ENCODE measurements around the gene TDRD9.

The TDRD9 gene

DNA sequence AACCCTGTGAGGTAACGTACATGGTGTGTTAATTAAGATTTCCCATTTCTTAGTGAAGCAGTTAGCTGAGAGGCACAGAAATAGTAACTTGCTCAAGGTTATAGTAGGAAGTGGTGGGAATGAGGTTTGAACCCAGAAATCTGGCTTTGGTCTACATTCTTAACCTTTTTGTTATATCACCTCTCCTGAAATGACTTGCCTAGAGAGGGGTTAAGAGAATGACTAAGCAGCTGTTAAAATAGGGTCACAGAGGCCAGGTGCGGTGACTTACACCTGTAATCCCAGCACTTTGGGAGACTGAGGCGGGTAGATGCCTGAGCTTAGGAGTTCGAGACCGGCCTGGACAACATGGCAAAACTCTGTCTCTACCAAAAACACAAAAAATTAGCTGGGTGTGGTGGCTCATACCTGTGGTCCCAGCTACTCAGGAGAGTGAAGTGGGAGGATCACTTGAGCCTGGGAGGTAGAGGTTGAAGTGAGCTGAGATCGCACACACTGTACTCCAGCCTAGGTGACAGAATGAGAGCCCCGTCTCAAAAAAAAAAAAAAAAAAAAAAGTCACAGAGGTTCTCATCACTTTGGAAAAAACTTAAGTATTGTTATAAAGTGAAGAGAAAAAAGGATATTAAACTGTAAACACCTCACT lies 71.7 kb downstream of the TDRD9 start:
- no peak for TF ChIP-seq CTCF (IDR thresholded peaks at IDR 0.05; ENCODE audit: extremely low read depth, missing control alignments)

GRCh38 chr14:104001003-104001402 lies 72.7 kb downstream of the TDRD9 start:
- no peak for TF ChIP-seq CTCF (IDR thresholded peaks at IDR 0.05; ENCODE audit: extremely low read depth, missing control alignments)
- DNase-seq (ENCODE audit: low spot score): no peak

More for the DNA sequence above, 71.7 kb downstream of the TDRD9 start:
- DNase-seq (ENCODE audit: low spot score): no peak

DNA sequence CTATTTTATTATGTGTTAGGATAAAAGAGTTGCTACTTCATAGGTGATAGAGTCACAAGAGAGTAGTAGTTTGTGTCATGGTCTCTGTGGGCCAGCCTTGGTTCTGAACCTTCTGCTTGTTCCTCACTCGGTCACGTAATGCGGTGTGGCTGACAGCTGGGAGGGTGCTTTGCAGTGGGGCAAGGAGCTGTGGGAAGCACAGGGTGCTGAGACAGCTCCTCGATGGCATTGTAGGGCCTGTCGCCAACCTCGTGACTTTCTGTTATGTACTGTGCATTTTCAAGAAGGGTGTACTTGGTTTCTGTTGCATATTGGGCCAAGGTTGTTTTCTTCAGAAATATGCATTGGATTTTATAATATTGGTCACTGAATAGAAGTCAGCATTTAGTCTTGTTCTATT lies 75.4 kb downstream of the TDRD9 start:
- no peak for DNase-seq (ENCODE audit: low spot score)
- TF ChIP-seq CTCF (IDR thresholded peaks at IDR 0.05; ENCODE audit: extremely low read depth, missing control alignments): no peak

DNA sequence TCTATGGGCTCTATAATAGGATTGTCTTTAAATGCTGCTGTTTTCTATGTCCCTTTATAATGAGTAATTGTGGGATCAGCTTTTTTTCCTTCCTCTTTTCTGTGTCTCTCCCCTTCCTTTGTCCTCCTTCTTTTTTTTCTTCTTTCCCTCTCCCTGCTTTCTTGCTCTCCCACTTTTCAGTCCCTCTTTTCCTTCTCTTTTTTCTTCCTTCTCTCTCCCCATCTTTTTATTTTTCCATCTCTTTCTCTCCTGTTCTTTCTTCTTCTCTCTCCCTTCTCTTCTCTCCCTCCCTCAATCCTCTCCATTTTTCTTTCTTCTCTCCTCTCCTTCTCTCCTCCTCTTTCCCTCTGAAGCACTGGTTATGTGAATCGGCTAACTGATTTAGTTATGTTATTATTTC lies 76.6 kb downstream of the TDRD9 start:
- no peak for DNase-seq (ENCODE audit: low spot score)
- TF ChIP-seq CTCF (IDR thresholded peaks at IDR 0.05; ENCODE audit: extremely low read depth, missing control alignments): no peak

GRCh38 chr14:104005489-104005888 lies 77.2 kb downstream of the TDRD9 start:
- no peak for DNase-seq (ENCODE audit: low spot score)
- no peak for TF ChIP-seq CTCF (IDR thresholded peaks at IDR 0.05; ENCODE audit: extremely low read depth, missing control alignments)

- no peak for TF ChIP-seq CTCF (IDR thresholded peaks at IDR 0.05; ENCODE audit: extremely low read depth, missing control alignments)
- DNase-seq (ENCODE audit: low spot score): no peak
Measured at GRCh38 chr14:104007121-104007520, 78.9 kb downstream of the TDRD9 start.

GRCh38 chr14:104009297-104009696 lies 81.0 kb downstream of the TDRD9 start:
- DNase-seq (ENCODE audit: low spot score): no peak
- TF ChIP-seq CTCF (IDR thresholded peaks at IDR 0.05; ENCODE audit: extremely low read depth, missing control alignments): no peak
